T47D (cell line): ENCODE measurements around the gene SDK1.

Experiments used
- DNase-seq, 2 experiments: peaks; one replicate each; pipeline versions ENCODE4 v3.0.0 to v3.0.0-alpha.2; 2011 to 2012; ENCODE audit warnings: low read depth in 1 of 2, low spot score in 1 of 2
- JUND ChIP-seq: IDR thresholded peaks from 2 replicates; pipeline ENCODE4 v1.6.1; 2012; ENCODE audit warnings: low read depth
- in situ Hi-C: cut with HindIII; loops from 2 replicates; pipeline ENCODE4 v1.10.0; 2016; ENCODE audit warnings: low sequenced_read_pairs, low pct_unique_long_range_greater_than_20kb

SDK1 gene

GRCh38 chr7:3297105-3297819 is 3.8 kb upstream of the SDK1 start:
- no peak for DNase-seq
- in situ Hi-C loops: no loop called here
- no peak for TF ChIP-seq JUND

GRCh38 chr7:3300221-3300650 is 816 bp upstream of the SDK1 start:
- DNase-seq: no peak

GRCh38 chr7:3301449-3301731 is 338 bp downstream of the SDK1 start:
- TF ChIP-seq JUND: no peak
- in situ Hi-C loops: no loop called here
- DNase-seq: no peak

More at GRCh38 chr7:3300221-3300650, 816 bp upstream of the SDK1 start:
- no peak for TF ChIP-seq JUND
- in situ Hi-C loops: no loop called here

- in situ Hi-C loops: no loop called here
- no peak for TF ChIP-seq JUND
- peak in 1 of 2 experiments; percentile 19 for DNase-seq
Observed at GRCh38 chr7:3301831-3302618, 973 bp downstream of the SDK1 start.

- no peak for TF ChIP-seq JUND
- DNase-seq: no peak
- in situ Hi-C loops: no loop called here
Observed at GRCh38 chr7:3302681-3303320, 1.7 kb downstream of the SDK1 start.

GRCh38 chr7:3304131-3304530 is 3.1 kb downstream of the SDK1 start:
- in situ Hi-C loops: no loop called here
- no peak for DNase-seq
- TF ChIP-seq JUND: no peak

GRCh38 chr7:3307435-3307834 is 6.4 kb downstream of the SDK1 start:
- no peak for DNase-seq
- no peak for TF ChIP-seq JUND
- in situ Hi-C loops: no loop called here

- no peak for DNase-seq
- TF ChIP-seq JUND: no peak
- in situ Hi-C loops: no loop called here
Observed at GRCh38 chr7:3309140-3309539, 8.1 kb downstream of the SDK1 start.

GRCh38 chr7:3309956-3310355 is 8.9 kb downstream of the SDK1 start:
- TF ChIP-seq JUND: no peak
- DNase-seq: no peak
- in situ Hi-C loops: no loop called here

- in situ Hi-C loops: no loop called here
- no peak for DNase-seq
- no peak for TF ChIP-seq JUND
Observed at GRCh38 chr7:3310884-3311283, 9.8 kb downstream of the SDK1 start.

GRCh38 chr7:3312583-3312982 is 11.5 kb downstream of the SDK1 start:
- TF ChIP-seq JUND: no peak
- in situ Hi-C loops: no loop called here
- no peak for DNase-seq

GRCh38 chr7:3318874-3319273 is 17.8 kb downstream of the SDK1 start:
- TF ChIP-seq JUND: no peak
- in situ Hi-C loops: no loop called here
- DNase-seq: no peak

- in situ Hi-C loops: no loop called here
Observed at GRCh38 chr7:3321206-3321605, 20.2 kb downstream of the SDK1 start.

GRCh38 chr7:3321745-3322144 is 20.7 kb downstream of the SDK1 start:
- in situ Hi-C loops: no loop called here
- no peak for DNase-seq
- TF ChIP-seq JUND: no peak

More at GRCh38 chr7:3321206-3321605, 20.2 kb downstream of the SDK1 start:
- DNase-seq: no peak
- no peak for TF ChIP-seq JUND
